Endothelial cell (in vitro differentiated cells): ENCODE results near the gene ITPR2. TPM values are rescaled to one million over a fixed set of nuclear protein-coding genes. Genes with fewer than 3 reads are reported as not detected.
A peak's percentile ranks its signal among the peaks of the same experiment; 100 is the strongest.

Experiments used
- DNase-seq: peaks from one replicate; pipeline ENCODE4 v3.0.0; 2021; ENCODE audit warnings: low spot score
- H3K27ac Mint-ChIP-seq: one replicate; pipeline ENCODE4 v1.8.0; 2021; ENCODE audit warnings: mixed read lengths, inconsistent platforms; ENCODE audit not compliant: unreplicated experiment
- H3K27me3 Mint-ChIP-seq: one replicate; pipeline ENCODE4 v1.8.0; 2021; ENCODE audit warnings: mild to moderate bottlenecking, moderate library complexity, mixed read lengths, inconsistent platforms; ENCODE audit not compliant: unreplicated experiment
- H3K36me3 Mint-ChIP-seq: one replicate; pipeline ENCODE4 v1.8.0; 2021; ENCODE audit warnings: mild to moderate bottlenecking, low read depth, mixed read lengths, inconsistent platforms; ENCODE audit not compliant: unreplicated experiment
- H3K4me1 Mint-ChIP-seq: one replicate; pipeline ENCODE4 v1.8.0; 2021; ENCODE audit warnings: mild to moderate bottlenecking, mixed read lengths, inconsistent platforms; ENCODE audit not compliant: unreplicated experiment
- H3K4me3 Mint-ChIP-seq: one replicate; pipeline ENCODE4 v1.8.0; 2021; ENCODE audit warnings: mild to moderate bottlenecking, mixed read lengths, inconsistent platforms; ENCODE audit not compliant: unreplicated experiment
- H3K9me3 Mint-ChIP-seq: one replicate; pipeline ENCODE4 v1.8.0; 2021; ENCODE audit warnings: mixed read lengths, inconsistent platforms; ENCODE audit not compliant: unreplicated experiment
- total RNA-seq: library from RNA; stranded (reverse); fragmentation: NEBNext Ultra II Directional; extraction: Animal tissue kit (Norgen Biotek cat#: 25700); gene quantifications from one replicate; pipeline ENCODE4 v1.2.1, GENCODE V29; 2021; ENCODE audit not compliant: unreplicated experiment
- TF ChIP-seq, protein P1 (sequence below): fragments of 200-600 bp; sonication (generic); IDR thresholded peaks from one replicate; pipeline ENCODE4 v1.5.0; 2021; ENCODE audit warnings: antibody characterized with exemption; ENCODE audit not compliant: unreplicated experiment

The ITPR2 gene
- total RNA-seq, 1 donor from 2014 or later = 33.8 TPM

DNA sequence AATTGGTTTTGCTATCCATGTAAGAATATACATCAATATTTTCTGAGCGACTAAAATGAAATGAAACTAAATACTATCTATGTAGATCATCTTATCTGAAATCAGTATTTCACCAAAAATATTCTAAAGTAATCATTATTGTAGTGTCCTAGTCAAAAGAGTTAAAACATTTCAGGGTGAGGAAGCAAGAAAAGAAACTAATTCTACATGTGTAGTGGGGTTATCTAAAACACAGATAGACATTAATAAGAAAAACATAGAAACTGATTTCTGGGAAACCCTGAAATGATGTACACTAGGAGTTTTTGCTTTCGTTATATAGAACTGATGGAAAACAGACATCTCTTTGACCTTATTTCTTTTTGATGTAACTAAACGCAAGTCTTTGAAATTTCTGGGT, 379.7 kb downstream of the ITPR2 start:
- Mint-ChIP-seq H3K27ac (peak overlapping the region; percentile 39), H3K4me1 (peaks cover 11% of the 10 kb centered on the region), H3K4me3 (no peak overlapping the region), H3K27me3 (peaks cover 5% of the 10 kb centered on the region), H3K36me3 (peaks cover 31% of the 10 kb centered on the region), H3K9me3 (no peaks in the 10 kb centered on the region)
- TF ChIP-seq, protein P1, sequence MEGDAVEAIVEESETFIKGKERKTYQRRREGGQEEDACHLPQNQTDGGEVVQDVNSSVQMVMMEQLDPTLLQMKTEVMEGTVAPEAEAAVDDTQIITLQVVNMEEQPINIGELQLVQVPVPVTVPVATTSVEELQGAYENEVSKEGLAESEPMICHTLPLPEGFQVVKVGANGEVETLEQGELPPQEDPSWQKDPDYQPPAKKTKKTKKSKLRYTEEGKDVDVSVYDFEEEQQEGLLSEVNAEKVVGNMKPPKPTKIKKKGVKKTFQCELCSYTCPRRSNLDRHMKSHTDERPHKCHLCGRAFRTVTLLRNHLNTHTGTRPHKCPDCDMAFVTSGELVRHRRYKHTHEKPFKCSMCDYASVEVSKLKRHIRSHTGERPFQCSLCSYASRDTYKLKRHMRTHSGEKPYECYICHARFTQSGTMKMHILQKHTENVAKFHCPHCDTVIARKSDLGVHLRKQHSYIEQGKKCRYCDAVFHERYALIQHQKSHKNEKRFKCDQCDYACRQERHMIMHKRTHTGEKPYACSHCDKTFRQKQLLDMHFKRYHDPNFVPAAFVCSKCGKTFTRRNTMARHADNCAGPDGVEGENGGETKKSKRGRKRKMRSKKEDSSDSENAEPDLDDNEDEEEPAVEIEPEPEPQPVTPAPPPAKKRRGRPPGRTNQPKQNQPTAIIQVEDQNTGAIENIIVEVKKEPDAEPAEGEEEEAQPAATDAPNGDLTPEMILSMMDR = no peak
- no peak for DNase-seq

DNA sequence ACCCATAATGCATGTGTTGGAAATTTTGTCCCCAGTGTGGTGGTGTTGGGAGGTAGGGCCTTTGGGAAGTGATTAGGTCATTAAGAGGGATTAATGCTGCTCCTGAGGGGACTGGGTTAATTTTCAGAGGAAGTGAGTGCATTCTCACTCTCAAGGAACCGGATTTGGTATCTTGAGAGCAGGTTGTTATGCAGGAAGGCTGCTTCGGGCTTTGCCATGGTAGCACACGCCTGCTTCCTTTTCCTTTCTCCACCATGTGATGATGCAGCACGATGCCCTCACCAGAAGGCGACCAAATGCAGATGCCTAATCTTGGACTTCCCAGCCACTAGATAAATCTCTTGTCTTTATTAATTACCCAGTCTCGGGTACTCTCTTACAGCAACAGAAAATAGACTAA, 380.5 kb downstream of the ITPR2 start:
- no peaks in the 10 kb centered on the region for H3K9me3 Mint-ChIP-seq
- peak; percentile 18 for DNase-seq
- peaks cover 11% of the 10 kb centered on the region for H3K4me1 Mint-ChIP-seq
- H3K27ac Mint-ChIP-seq = peak overlapping the region; percentile 87
- peaks cover 25% of the 10 kb centered on the region for H3K36me3 Mint-ChIP-seq
- H3K27me3 Mint-ChIP-seq = peaks cover 5% of the 10 kb centered on the region
- TF ChIP-seq, protein P1 = no peak
- no peak overlapping the region for H3K4me3 Mint-ChIP-seq

DNA sequence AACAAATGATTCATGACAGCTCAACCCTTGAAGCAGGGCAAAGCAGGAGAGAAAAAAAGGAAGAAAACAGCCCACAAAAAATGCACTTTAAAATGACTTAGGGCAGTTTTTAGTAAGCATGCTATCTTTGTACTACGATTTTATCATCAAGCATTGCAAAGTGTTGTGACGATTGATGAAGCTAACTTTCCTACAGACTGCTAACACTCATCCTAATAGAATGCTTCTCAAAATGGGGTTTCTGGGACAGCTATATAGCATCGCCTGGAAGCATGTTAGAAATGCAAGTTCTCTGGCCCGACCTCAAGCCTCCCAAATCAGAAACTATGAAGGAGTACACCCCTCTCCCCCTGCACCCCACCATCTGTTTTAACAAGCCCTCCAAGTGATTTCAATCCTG, 381.2 kb downstream of the ITPR2 start:
- DNase-seq = no peak
- Mint-ChIP-seq H3K4me3 (no peak overlapping the region), H3K27me3 (peaks cover 1% of the 10 kb centered on the region), H3K27ac (peak overlapping the region; percentile 45), H3K9me3 (no peaks in the 10 kb centered on the region), H3K4me1 (peaks cover 11% of the 10 kb centered on the region), H3K36me3 (peaks cover 18% of the 10 kb centered on the region)
- TF ChIP-seq, protein P1 = no peak

DNA sequence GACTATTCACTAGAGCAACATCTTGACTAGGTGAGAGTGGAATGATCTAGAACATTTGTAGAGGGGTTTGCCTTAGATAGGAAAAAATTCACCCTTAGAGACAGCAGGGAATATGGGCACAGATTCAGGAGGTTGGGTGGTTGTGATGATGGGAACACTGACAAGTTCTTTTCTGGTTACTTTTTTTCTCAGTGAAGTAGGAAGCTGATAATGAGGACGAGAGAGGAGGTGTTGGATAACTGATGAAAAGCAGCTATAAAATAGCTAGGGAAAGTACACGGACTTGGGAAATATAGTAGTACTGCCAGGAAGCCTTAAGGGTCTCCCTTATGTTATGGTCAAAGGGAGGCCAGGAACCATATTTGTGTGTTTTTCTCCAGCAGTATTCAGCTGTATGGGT, 387.1 kb downstream of the ITPR2 start:
- no peak for DNase-seq
- TF ChIP-seq, protein P1 = no peak
- no peak overlapping the region for H3K4me3 Mint-ChIP-seq

DNA sequence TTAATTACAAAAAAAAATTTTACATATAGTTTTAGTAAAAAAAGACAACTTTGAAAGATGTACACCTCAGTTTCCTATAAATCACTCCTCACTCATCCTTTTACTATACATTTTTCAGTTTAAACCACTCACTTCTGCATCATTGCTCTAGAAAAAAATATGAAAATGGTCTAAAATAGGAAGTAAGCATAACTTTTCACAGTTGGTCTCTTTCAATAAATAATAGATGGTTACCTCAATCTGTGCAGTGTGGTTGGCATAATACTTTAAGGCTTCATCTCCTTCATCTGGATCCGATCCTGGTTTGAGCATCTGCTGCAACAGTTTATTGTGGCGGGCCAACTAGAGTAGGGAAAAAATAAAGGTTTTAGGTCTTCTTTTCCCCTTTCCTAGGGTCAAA, 389.7 kb downstream of the ITPR2 start:
- Mint-ChIP-seq H3K4me1 (peaks cover 11% of the 10 kb centered on the region), H3K27ac (no peak overlapping the region), H3K9me3 (no peaks in the 10 kb centered on the region), H3K4me3 (no peak overlapping the region), H3K36me3 (no peaks in the 10 kb centered on the region), H3K27me3 (peaks cover 3% of the 10 kb centered on the region)
- DNase-seq = no peak
- TF ChIP-seq, protein P1 = no peak

More for the DNA sequence above, 387.1 kb downstream of the ITPR2 start:
- peaks cover 10% of the 10 kb centered on the region for H3K36me3 Mint-ChIP-seq
- no peak overlapping the region for H3K27ac Mint-ChIP-seq
- no peaks in the 10 kb centered on the region for H3K9me3 Mint-ChIP-seq
- peaks cover 11% of the 10 kb centered on the region for H3K4me1 Mint-ChIP-seq
- peaks cover 3% of the 10 kb centered on the region for H3K27me3 Mint-ChIP-seq
